GM12891 (cell line): ENCODE results near the gene QPCTL. TPM values are rescaled to one million over a fixed set of nuclear protein-coding genes. Genes with fewer than 3 reads are reported as not detected.

Source experiments
- DNase-seq: peaks from one replicate; pipeline ENCODE4 v3.0.0; 2011; ENCODE audit warnings: low spot score; ENCODE audit not compliant: insufficient read length
- FAIRE-seq: peaks from 2 replicates; lab custom pipeline; 2011; peaks lifted over from hg19 to GRCh38; lab: Jason Lieb, UNC
- PAX5 ChIP-seq: IDR thresholded peaks from 2 replicates; pipeline ENCODE4 v1.6.1; 2011; ENCODE audit warnings: low read length, moderate library complexity, mild to moderate bottlenecking; ENCODE audit not compliant: insufficient read depth, severe bottlenecking
- POLR2A ChIP-seq: IDR thresholded peaks from 2 replicates; pipeline ENCODE4 v1.6.1; 2011; ENCODE audit warnings: low read depth, low read length, control low read depth
- POLR2AphosphoS5 ChIP-seq: IDR thresholded peaks from 2 replicates; pipeline ENCODE4 v1.6.1; 2011; ENCODE audit warnings: low read depth, low read length, control low read depth
- POU2F2 ChIP-seq: IDR thresholded peaks from 2 replicates; pipeline ENCODE4 v1.6.1; 2011; ENCODE audit warnings: low read depth, mild to moderate bottlenecking, control low read depth, low read length, moderate library complexity
- SPI1 ChIP-seq: IDR thresholded peaks from 2 replicates; pipeline ENCODE4 v1.6.1; 2011; ENCODE audit warnings: low read depth, low read length, control low read depth
- TAF1 ChIP-seq: IDR thresholded peaks from 2 replicates; pipeline ENCODE4 v1.6.1; 2011; ENCODE audit warnings: low read depth, low read length, control low read depth
- polyA plus RNA-seq: library from polyadenylated mRNA; unstranded; fragments of >200 nt; gene quantifications from one replicate; pipeline ENCODE4 v1.2.1, GENCODE V29; 2012; ENCODE audit warnings: low read depth, missing spikeins, inconsistent platforms; ENCODE audit not compliant: missing spikeins

The QPCTL gene
- polyA plus RNA-seq = 10.8 TPM

- FAIRE-seq (peak; percentile 100), DNase-seq (peak; percentile 91)
- TF ChIP-seq PAX5 = no peak
- peak; percentile 74 for TF ChIP-seq POLR2AphosphoS5
- no peak for TF ChIP-seq POU2F2
- peak; percentile 85 for TF ChIP-seq POLR2A
- no peak; the same call in 1 of the 2 replicates for TF ChIP-seq TAF1
- peak; percentile 65 for TF ChIP-seq SPI1
These were observed at the start of gene QPCTL for GRCh38 chr19:45692187-45693105. Gene QPCTL, plus strand, starts transcription at chr19:45692666. Its CDS starts 38 bp downstream, at chr19:45692704.

GRCh38 chr19:45643024-45643926, 49.2 kb upstream of the QPCTL start:
- DNase-seq = peak; percentile 74
- peak; percentile 90 for FAIRE-seq
- TF ChIP-seq TAF1 (no peak), POLR2A (no peak), PAX5 (no peak), POU2F2 (no peak), POLR2AphosphoS5 (no peak), SPI1 (no peak)

- TF ChIP-seq SPI1 = no peak
- no peak for TF ChIP-seq POLR2AphosphoS5
- DNase-seq (no peak), FAIRE-seq (no peak)
These were observed 48.3 kb upstream of the QPCTL start for GRCh38 chr19:45643927-45644771.

- TF ChIP-seq POLR2AphosphoS5 (no peak), SPI1 (no peak), POLR2A (no peak), TAF1 (no peak), PAX5 (no peak), POU2F2 (no peak)
- DNase-seq = no peak
- FAIRE-seq = no peak
These were observed 47.3 kb upstream of the QPCTL start for GRCh38 chr19:45645068-45645630.

- TF ChIP-seq TAF1 (no peak), SPI1 (no peak), PAX5 (no peak), POLR2AphosphoS5 (no peak), POU2F2 (peak; percentile 86), POLR2A (no peak)
- peak; percentile 87 for DNase-seq
- peak; percentile 77 for FAIRE-seq
These were observed 46.7 kb upstream of the QPCTL start for GRCh38 chr19:45645631-45646344.

GRCh38 chr19:45646345-45646698, 46.1 kb upstream of the QPCTL start:
- no peak for DNase-seq
- FAIRE-seq = no peak
- TF ChIP-seq SPI1 (peak; percentile 87), POLR2AphosphoS5 (no peak)

- TF ChIP-seq SPI1 (no peak), POLR2A (no peak)
- FAIRE-seq (no peak), DNase-seq (no peak)
These were observed 41.7 kb upstream of the QPCTL start for GRCh38 chr19:45650722-45651121.

- DNase-seq (no peak), FAIRE-seq (no peak)
- no peak for TF ChIP-seq POLR2AphosphoS5
- TF ChIP-seq PAX5 = no peak
- no peak for TF ChIP-seq POLR2A
- no peak for TF ChIP-seq SPI1
- no peak for TF ChIP-seq TAF1
- no peak for TF ChIP-seq POU2F2
These were observed 38.8 kb upstream of the QPCTL start for GRCh38 chr19:45653634-45654033.
